HG03575 (cell line): ENCODE measurements around the gene ACADSB.

ENCODE experiments used
- ATAC-seq: cut with Tn5 transposase; IDR thresholded peaks from one replicate; pipeline ENCODE4 v1.9.1; 2021; ENCODE audit not compliant: unreplicated experiment, insufficient number of reproducible peaks, low FRiP score; ENCODE audit errors: extremely low read depth

Gene ACADSB

DNA sequence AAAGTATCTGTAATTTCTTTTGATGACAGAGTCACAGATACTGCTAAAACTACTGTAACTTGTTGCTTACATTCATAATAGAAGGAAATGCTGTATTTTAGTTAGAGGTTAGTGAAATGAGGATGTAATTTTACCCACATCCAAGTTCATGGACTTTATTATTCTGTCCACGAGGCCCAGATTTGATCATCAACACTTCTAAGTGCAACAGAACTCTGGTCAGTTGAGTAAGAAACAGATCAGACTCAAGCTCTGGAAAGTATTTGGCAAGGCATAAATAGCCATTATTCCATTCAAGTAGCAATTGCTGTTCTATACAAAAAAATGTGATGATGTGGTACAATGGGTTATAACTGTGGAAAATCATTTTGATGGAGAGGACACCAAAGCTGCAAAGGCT is 22.3 kb downstream of the ACADSB start:
- ATAC-seq = no peak

DNA sequence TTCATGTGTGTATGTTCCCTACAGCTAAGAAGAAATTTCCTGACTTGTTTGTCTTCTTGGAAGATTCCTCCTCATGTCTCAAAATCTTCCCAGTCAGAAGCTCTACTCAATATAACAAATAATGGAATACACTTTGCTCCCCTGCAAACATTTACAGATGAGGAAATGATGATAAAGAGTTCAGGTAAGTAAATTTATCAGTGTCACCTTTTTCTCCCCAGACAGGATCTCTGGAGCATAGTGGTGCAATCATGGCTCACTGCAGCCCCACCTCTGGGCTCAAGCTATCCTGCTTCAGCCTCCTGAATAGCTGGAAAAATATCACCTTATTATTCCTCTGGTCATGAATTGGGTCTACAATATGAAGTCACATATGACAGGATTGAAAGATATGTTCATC is 25.5 kb downstream of the ACADSB start:
- ATAC-seq = no peak

DNA sequence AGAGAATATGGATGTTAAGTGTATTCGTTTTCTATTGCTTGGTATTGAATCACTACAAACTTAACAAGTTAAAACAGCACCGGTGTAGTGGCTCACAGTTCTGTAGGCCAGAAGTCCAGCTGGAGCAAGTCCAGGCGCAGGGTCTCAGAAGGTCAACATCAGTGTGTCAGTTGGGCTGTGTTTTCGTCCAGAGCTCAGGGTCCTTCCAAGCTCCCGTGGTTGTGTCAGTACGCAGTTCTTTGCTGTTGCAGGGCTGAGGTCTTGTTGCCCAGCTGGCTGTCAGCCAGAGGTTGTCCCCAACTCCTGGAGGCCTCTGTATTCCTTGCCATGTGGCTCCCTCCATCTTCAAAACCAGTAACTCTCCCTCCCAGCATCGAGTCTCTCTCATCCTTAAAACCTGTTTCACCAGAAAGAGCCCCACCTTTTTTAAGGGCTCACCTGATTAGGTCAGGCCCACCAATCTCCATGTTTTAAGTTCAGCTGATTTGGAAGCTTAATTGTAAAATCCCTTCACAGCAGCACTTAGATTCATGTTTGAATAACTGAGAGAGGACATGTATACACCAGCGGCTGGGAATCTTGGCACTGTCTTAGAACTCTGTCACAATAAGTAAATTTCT is 26.8 kb downstream of the ACADSB start:
- no peak for ATAC-seq

DNA sequence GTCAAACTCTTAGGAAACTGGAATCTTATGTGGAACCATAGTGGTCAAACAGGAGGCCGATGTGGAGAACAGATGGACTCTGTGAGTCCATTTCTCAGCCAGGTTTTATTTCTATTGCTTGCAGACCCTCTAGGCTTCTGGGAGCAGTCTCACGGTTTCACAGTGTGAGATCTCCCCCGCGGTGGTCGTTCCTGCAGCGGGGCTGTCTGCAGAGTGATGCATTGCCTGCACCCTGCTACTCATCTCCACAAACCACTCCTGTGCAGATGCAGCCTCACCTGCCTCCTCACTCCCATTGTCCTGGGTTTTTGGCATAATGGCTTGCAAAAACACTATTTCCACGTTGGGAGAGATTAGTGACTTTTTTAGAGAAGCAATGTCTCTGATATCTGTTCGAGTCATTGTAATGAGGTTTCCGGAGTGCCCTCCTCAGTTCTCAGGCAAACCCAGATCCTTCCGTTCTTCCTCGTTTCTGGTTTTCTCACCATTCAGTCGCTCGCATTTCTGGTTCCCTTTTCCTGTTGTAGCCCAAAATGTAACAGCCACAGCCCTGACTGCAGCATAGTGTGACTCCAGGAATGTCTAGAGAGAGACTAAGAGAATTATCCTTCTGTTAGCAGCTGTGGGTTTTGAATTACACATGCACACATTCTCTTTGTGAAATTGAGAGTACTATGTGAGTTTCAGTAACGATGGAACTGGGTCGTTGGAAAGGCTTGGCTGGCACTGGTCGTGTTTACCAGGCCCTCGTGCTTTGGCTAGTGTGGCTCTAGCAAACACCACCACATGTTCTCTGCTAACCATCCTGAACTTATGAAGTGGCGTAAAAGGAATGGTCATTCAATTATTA is 30.2 kb downstream of the ACADSB start:
- ATAC-seq = no peak

DNA sequence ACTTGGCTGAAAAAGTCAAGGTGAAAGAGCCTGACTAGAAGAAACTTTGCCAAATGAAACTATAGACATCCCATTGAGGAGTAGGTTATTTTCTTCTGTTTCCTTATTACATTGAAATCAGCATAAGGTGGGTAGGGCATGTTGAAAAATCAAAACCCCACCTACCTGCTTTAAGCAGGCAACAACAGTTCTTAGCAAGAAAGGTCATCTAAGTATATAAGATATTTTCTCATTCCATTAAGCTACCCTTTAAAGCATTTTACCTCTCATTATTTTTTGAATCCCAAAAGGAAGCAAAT is 30.8 kb downstream of the ACADSB start:
- ATAC-seq = no peak

DNA sequence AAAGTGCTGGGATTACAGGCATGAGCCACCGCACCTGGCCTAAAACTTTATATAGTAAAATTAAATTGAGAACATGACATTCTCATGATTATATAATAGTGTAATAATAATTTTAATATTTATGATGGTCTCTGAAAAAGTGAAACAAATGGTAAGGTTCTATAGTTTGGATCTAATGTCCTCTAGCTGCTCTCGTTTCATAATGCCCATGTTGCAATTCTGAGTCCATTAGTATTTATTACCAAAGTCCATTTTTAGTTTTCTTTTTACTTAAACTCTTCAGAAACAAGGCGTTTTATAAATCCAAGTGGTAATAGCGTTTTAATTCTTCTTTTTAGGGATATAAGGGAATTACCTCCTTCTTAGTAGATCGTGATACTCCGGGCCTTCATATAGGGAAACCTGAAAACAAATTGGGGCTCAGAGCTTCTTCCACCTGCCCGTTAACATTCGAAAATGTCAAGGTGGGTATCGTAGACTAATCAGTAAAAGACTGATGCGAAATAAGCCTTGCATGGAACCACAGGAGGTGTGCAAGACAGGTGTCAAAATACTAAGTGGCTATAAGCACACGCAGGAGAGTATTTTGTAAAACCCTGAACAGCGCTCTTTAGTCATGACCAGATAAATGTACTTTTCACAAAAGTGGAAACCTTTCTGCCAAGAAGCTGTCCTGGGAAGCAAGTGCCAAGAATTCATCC is 34.1 kb downstream of the ACADSB start:
- ATAC-seq = no peak

DNA sequence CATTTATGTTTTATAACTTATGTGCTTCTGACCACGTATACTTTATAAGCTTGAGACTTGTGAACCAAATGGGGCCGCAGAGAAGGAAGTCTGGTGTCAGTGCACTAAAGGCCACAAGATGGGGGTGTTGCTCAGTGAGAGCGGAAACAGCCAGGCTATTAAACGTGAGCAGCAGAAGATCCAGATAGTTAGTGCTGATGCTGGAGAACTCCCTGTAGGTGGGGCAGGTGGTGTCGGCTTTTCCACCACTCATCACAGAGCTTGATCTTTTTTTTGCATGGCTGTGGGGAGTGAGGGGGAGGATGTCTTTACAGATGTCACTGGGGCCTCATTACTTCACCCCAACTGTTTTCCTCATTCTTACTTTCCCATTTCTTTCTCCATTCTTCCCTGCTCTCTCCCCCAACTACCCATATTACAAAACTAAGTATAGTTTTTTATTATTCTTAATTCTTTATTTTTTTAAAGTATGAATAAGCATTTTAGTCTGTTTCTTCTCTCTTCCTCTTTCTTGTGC is 34.7 kb downstream of the ACADSB start:
- ATAC-seq = peak; percentile 73

DNA sequence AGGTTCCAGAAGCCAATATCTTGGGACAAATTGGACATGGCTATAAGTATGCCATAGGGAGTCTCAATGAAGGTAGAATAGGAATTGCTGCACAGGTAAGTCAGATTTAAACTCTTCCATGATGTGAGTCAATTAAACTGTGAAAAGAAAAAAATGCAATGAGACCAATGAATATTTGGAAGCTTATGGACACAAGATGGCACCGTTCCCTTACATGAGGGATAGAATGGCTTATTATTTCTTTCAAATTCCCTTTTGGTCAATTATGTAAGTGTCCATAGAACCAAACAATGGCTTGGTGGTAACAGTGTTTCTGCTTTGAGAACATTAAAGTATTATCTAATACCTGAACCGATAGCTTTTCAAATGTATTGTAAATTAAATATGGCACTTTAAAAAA is 35.6 kb downstream of the ACADSB start:
- no peak for ATAC-seq

DNA sequence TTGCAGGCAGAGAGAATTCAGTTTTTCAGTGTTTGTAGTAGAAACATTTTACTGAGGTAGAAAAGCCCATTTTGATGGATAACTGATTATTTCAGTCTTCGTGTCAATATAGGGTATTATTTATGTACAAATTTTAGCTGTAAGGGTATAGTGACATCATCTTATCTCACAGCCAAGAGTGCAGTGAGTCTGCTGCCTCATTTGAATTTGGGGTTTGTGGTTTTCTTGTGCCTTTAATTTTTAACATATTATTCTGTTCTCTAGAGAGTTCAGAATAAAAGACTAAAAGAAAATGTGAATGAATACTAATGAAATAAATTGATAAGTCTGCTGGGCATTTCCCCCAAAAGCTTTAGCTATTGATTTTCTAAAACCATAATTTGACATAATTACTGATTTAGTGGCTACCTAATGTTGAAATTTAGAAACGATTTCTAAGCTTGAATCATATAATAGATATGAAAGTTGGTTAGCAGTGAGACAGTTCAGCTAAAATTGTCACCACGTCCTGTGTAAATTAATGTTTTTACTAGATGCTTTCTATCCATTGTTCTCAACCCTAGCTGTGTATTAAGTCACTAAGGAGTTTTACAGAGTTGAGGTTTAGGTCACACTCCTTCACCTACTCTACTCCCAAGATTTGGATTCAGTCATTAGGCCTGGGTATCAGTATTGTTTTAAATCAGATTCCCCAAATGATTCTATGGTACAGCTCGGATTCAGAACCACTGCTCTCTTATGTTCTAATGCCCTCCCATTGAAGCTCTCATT is 37.3 kb downstream of the ACADSB start:
- no peak for ATAC-seq

DNA sequence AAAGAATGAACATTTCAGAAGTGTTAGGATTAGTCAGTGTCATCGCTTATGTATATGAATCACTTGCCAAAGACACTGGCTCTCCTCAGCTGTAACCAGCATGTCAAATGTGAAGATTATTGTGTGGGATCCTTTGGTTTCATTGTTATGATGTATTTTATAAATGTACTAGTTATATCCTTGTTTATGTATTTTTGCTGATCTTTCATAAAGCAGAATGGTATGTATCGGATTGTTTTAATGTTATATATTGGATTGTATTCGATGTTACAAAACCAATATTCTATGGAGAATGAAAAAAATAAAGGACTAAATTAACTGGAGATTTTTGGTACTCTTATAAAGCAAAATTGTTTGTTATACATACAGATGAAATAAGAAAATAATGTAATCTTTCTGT is 49.2 kb downstream of the ACADSB start:
- no peak for ATAC-seq

DNA sequence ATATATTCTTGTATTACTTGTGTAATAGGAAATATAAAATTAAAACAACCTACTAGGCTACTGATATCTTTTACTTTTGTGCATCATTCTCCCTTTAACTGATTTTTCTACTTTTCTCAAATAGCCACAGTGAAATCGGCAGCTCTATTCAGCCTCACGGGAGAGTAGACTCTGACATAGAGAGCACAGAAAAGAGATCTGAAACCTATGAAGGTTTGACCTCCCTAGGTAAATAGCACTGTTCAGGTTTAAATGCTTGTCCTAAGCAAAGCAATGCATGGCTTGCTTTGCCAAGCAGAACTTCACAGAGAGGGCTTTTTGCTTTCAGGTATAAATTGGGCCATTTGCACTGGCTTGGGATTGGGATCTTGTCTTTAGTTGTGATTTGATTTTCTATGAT is 53.1 kb downstream of the ACADSB start:
- ATAC-seq = no peak

DNA sequence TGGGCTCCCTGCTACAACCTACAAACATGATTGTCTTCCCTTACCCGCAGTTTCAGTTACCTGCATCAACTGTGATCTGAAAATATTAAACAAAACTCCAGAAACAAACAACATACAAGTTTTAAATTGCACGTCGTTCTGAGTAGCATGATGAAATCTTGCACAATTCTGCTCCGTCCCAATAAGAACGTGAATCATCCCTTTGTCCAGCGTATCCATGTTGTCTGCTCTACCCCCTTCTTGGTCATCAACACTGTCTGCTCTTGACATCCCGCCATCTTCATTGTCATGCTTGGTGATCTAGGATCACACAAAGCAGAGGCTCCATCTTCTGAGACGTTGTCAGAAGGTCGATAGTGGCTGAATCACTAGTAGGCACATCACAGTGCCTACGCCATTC is 53.9 kb downstream of the ACADSB start:
- ATAC-seq = no peak

DNA sequence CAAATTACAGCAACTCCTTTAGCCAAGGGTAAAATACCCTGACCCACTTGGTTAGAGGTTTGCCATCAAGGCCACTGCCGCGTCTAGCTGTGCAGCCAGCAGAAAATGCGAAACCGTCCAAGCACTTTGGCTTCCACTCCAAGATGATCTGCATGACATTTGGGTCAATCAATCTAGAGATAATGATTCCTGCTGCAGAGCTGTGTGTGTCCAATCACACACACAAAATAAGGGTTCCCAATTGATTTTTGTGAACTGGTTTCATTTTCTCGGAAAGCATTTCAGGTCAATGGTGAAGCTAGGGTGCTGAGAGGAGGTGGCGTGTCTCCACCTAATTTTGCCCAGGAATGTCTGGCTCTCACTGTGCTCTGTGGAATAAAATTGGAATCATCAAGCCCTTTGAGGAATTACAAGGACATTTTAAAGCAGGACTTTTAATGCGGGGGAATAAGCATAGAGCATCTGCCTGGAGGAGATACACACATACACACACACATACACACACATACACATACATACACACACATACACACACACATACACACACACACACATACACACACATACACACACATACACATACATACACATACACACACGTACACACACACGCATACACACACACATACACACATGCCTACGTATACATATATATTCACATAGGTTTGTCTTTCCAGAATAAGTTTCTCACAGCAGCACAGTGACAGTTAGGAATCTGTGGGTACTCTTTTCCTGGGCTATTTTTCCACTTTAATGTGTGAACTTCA is 59.5 kb downstream of the ACADSB start:
- ATAC-seq = no peak

DNA sequence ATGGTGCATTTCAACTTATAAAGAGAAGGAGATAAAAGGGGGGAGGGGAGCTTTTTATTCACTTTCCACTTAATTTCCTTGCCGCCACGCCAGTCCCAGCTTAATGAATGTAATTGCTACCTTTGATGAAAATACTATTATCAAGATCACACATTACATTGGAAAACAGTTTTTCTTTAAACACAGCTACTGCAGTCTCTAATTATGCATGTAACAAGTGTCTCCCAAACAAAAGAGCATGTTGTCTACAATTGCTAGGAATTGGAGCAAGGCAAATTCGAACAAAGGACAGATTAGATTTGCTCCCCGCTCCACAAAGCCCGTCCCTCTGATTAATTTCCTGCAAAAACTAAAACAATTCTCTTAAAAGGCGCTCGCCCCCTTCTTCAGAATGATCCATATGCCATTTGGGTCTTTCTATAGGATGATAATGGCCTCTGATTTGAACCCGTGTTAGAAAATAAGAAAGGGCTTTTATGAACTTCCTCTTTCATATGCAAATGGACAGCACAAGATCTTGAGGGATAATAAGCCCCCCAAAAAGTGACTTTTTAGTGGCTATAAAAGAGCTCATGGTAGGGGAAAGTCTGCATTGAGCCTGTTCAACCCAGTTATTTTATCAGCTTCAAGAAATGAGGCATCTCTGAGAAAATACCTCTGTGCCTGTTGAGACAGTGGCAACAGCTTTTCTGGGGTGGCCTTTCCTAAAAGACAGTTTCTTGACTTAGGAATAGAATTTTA is 60.6 kb downstream of the ACADSB start:
- no peak for ATAC-seq

DNA sequence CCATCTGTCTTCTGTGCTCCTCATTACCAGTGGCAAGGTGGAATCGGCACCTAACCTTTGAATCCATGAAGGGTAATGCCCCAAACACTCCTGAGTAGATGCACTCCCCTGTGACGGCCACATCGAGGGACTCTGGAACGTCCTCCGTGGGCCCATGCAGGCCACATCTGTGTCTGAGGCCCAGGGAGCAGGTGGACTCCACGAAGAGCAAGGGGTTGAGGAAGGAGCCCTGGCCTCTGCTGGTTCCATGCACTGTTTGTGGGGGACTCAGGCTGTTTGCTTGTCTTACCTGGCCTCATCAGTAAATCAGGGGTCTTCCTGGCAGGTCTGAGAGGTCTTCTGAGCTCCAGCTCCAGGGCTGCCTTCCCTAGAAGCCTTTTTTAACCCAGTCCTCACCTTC is 64.4 kb downstream of the ACADSB start:
- ATAC-seq = no peak

DNA sequence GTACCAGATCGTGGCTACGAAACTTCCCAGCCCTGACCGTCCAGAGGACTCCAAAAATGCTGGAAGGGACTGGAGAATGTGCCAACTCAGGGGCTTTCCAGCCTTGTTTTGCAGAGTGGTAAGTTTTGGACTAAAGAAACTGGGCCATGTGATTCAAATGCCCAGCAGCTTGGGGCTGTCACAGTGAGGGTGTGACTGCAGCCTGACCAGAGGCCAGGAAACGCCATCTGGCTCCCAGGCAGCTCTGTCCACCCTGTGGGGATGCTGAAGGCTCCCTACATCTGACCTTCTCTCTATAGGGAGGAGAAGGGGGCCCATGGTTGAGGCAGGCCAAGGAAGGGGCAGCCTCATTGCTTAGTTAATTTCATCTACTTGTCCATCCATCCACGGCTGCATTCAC is 65.4 kb downstream of the ACADSB start:
- ATAC-seq = no peak

DNA sequence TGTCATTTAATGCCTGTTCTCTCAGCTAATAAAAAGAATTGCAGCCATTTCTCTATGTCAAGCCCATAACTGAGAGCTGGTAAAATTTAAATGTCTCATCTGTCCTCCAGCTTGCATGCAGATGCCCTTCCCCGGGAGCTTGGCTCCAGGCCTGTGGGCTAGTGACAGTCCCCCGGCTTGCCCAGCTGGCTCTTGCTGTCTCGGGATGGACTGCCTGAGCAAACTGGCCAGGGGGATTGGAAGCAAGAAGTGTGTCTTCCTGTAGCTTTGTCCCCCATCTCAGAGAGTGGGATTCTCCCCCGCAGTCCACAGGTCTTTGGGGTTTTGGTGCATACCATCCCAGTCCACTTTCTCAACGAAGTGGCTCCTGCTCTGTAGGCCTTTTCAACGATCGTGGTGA is 73.1 kb downstream of the ACADSB start:
- no peak for ATAC-seq

DNA sequence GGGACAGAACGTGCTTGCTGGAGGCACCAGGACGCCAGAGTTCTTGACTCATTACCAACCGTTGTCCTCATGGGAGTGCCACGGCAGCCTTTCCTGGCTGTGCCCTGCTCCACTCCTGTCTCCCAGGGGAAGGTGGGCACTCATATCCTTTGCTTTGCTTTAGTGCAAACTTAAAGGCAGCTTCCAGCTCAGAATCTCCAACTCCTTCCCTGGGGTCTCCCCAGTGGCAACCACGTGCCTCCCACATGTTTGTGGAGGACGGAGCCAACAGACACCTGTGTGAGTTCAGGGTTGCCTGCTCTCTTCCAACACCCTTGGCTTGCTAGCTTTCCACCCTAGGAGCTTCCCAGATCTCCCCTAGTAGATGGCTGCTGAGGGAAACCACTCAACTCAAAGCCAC is 75.0 kb downstream of the ACADSB start:
- no peak for ATAC-seq
